GM12878 (cell line): ENCODE measurements around the gene GLI2. TPM values are rescaled to one million over a fixed set of nuclear protein-coding genes. Genes with fewer than 3 reads are reported as not detected.

Experiments used
- ATAC-seq: fragments of 200-7000 bp; cut with Tn5 transposase; 3 replicates; pipeline ENCODE4 v1.9.1; 2020; ENCODE audit warnings: mild to moderate bottlenecking, moderate library complexity
- BruUV-seq: library from RNA; stranded (reverse); fragments of 400-500 nt; replicated peaks from 2 replicates; lab custom pipeline; 2021; lab: Mats Ljungman, UMichigan
- CTCF ChIA-PET: fragments of 300-600 bp; sonication (Branson Sonifier 250); formaldehyde crosslinking; extraction: SDS; loops from one replicate; lab custom pipeline; 2021; ENCODE audit warnings: inconsistent platforms; lab: Yijun Ruan, JAX
- POLR2A ChIA-PET: fragments of 350-600 bp; formaldehyde crosslinking; extraction: SDS; loops from one replicate; lab custom pipeline; 2021; ENCODE audit warnings: inconsistent platforms; lab: Charles Lee
- RAD21 ChIA-PET: fragments of 300-600 bp; sonication (Branson Sonifier 250); formaldehyde crosslinking; loops from one replicate; lab custom pipeline; 2023; ENCODE audit warnings: antibody characterized with exemption; ENCODE audit not compliant: unreplicated experiment; lab: Charles Lee
- SMC1A ChIA-PET: fragments of 300-600 bp; sonication (Branson Sonifier 250); formaldehyde crosslinking; loops from one replicate; lab custom pipeline; 2023; ENCODE audit not compliant: unreplicated experiment, uncharacterized antibody; lab: Charles Lee
- DNase-seq: peaks from one replicate; pipeline ENCODE4 v3.0.0-alpha.2; 2011; ENCODE audit warnings: low read depth, low spot score
- FAIRE-seq: peaks from 3 replicates; lab custom pipeline; 2011; peaks lifted over from hg19 to GRCh38; lab: Jason Lieb, UNC
- H2AFZ ChIP-seq: 2 replicates; pipeline ENCODE4 v1.6.0; 2011; ENCODE audit warnings: low read depth, low read length, control low read depth; ENCODE audit not compliant: control insufficient read depth
- H3K27ac ChIP-seq: 2 replicates; pipeline ENCODE4 v1.5.1; 2011; ENCODE audit warnings: control low read depth; ENCODE audit not compliant: control insufficient read depth, insufficient read depth
- H3K27me3 ChIP-seq, 2 experiments: replicated peaks in 1 of 2; 2 replicates each; pipeline versions ENCODE4 v1.6.0 to v1.6.1; 2011; ENCODE audit warnings: low read length in 1 of 2; ENCODE audit not compliant: control insufficient read depth in 2 of 2, insufficient read depth in 2 of 2
- H3K36me3 ChIP-seq, 2 experiments: 2 replicates each; pipeline ENCODE4 v1.5.1; 2011; ENCODE audit warnings: low read length in 1 of 2; ENCODE audit not compliant: control insufficient read depth in 2 of 2, insufficient read depth in 2 of 2
- H3K4me1 ChIP-seq: 2 replicates; pipeline ENCODE4 v1.6.1; 2011; ENCODE audit warnings: mild to moderate bottlenecking, low read length, moderate library complexity, mixed read lengths; ENCODE audit not compliant: control insufficient read depth, insufficient read depth
- H3K4me2 ChIP-seq: 2 replicates; pipeline ENCODE4 v1.6.0; 2011; ENCODE audit warnings: control low read depth; ENCODE audit not compliant: control insufficient read depth, insufficient read depth
- H3K4me3 ChIP-seq: fragments of 200-600 bp; sonication (generic); 2 replicates; pipeline ENCODE4 v1.5.1; 2016
- H3K79me2 ChIP-seq: 2 replicates; pipeline ENCODE4 v1.6.0; 2011; ENCODE audit warnings: low read length; ENCODE audit not compliant: control insufficient read depth, insufficient read depth
- H3K9ac ChIP-seq: 2 replicates; pipeline ENCODE4 v1.8.0; 2011; ENCODE audit warnings: low read length, control low read depth, mixed read lengths; ENCODE audit not compliant: control insufficient read depth, insufficient read depth
- H3K9me3 ChIP-seq: replicated peaks from 3 replicates; pipeline ENCODE4 v1.5.1; 2011; ENCODE audit warnings: mild to moderate bottlenecking, low read length; ENCODE audit not compliant: control insufficient read depth, insufficient read depth
- H4K20me1 ChIP-seq: 2 replicates; pipeline ENCODE4 v1.6.0; 2011; ENCODE audit not compliant: control insufficient read depth, insufficient read depth
- PBX3 ChIP-seq: IDR thresholded peaks from 2 replicates; pipeline ENCODE4 v1.6.1; 2011; ENCODE audit warnings: mild to moderate bottlenecking, low read depth, low read length, moderate library complexity; ENCODE audit not compliant: insufficient replicate concordance
- RAD21 ChIP-seq: IDR thresholded peaks from 2 replicates; pipeline ENCODE4 v1.6.1; 2011; ENCODE audit warnings: mild to moderate bottlenecking, low read depth, low read length, moderate library complexity; ENCODE audit not compliant: insufficient read depth
- TBL1XR1 ChIP-seq: IDR thresholded peaks from 2 replicates; pipeline ENCODE4 v1.6.1; 2012; ENCODE audit warnings: low read depth, low read length, improper control_type of control experiment
- WGBS: methylation state at CpG from one replicate; pipeline ENCODE4 v1.1.6; 2016; ENCODE audit warnings: low lambda C conversion rate; ENCODE audit not compliant: insufficient replicate concordance, insufficient coverage; ENCODE audit errors: missing lambda C conversion rate; 5-methylcytosine and 5-hydroxymethylcytosine counted together
- in situ Hi-C: fragments of 300-500 bp; cut with MboI; formaldehyde crosslinking; loops from 9 replicates; pipeline ENCODE4 v1.14.3; 2018; ENCODE audit warnings: mixed read lengths
- intact Hi-C: fragments of 100-400 bp; cut with micrococcal nuclease; formaldehyde crosslinking; loops from one replicate; pipeline ENCODE4 v1.14.2; 2022; ENCODE audit not compliant: unreplicated experiment
- polyA plus RNA-seq, 11 experiments: library from polyadenylated mRNA; depleted of rRNA in 4 of 11; unstranded in 6 of 11; stranded (reverse) in 5 of 11; fragments of >200 nt; fragmentation: Nextera tagmentation in 4 of 11; fragmentation: Illumina TruSeq in 1 of 11; extraction: Ambion mirVana in 4 of 11; extraction: Trizol in 1 of 11; gene quantifications; 1 replicate in 1 of 11; 2 replicates in 10 of 11; pipeline versions ENCODE4 v1.2.1 to v1.2.3, GENCODE V29; 2011 to 2016; ENCODE audit warnings: inconsistent platforms in 2 of 11, missing spikeins in 2 of 11, low read depth in 1 of 11
- total RNA-seq, 4 experiments: library from RNA; depleted of rRNA in 3 of 4; stranded (reverse); fragments of >200 nt in 3 of 4; fragmentation: Illumina TruSeq in 1 of 4; extraction: Trizol in 1 of 4; gene quantifications; 2 replicates each; pipeline versions ENCODE4 v1.2.1 to v1.2.3, GENCODE V29; 2013 to 2021
- TF ChIP-seq, protein P1 (sequence below): IDR thresholded peaks from 2 replicates; pipeline ENCODE4 v1.6.1; 2012; ENCODE audit warnings: low read depth, low read length, improper control_type of control experiment
- TF ChIP-seq, protein P2 (sequence below): IDR thresholded peaks from 2 replicates; pipeline ENCODE4 v1.6.1; 2011; ENCODE audit warnings: borderline replicate concordance, low read depth, mild to moderate bottlenecking, moderate library complexity, low read length; ENCODE audit not compliant: insufficient read depth, poor library complexity, severe bottlenecking

GLI2 gene
- total and polyA plus RNA-seq, 10 of the 15 experiments (the other 5 are each of a cell fraction or from before 2014, with no cell fraction given): 0.01 TPM; not detected in 9

DNA sequence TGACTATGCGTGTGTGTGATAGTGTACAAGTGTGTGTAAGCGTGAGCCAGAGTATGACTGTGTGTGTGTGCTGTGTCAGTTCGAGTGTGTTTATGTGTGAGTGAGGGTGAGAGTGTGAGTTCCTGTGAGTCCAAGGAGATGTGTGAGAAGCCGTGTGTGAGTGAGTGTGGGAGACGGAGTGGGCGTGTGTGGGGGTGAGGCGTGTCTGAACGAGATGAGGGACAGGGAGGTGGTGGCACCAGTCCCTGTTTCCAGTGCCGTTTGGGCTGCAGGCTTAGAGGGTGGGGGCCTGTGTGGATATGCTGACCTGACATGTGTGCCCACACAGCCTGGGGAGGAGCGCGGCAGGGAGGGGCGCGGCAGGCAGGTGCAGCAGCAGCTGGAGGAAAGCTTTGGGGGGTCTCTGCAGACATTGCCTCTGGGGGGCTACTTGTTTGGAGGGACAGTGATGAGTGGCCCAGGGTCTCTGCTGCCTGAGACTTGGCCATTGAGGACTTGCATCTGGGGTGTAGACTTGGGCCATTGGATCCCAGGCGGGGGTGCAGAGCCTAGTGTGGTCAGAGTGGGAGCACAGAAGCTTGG is 41.6 kb downstream of the GLI2 start:
- DNase-seq: no peak
- Histone ChIP-seq H3K9me3 (no peaks in the 10 kb centered on the region), H3K79me2 (no peaks in the 10 kb centered on the region), H3K27ac (no peak overlapping the region), H3K27me3 (no peaks in the 10 kb centered on the region)
- intact Hi-C loops: no loop called here
- TF ChIP-seq PBX3 (peak; percentile 53), TBL1XR1 (no peak), RAD21 (no peak)
- TF ChIP-seq, protein P1, sequence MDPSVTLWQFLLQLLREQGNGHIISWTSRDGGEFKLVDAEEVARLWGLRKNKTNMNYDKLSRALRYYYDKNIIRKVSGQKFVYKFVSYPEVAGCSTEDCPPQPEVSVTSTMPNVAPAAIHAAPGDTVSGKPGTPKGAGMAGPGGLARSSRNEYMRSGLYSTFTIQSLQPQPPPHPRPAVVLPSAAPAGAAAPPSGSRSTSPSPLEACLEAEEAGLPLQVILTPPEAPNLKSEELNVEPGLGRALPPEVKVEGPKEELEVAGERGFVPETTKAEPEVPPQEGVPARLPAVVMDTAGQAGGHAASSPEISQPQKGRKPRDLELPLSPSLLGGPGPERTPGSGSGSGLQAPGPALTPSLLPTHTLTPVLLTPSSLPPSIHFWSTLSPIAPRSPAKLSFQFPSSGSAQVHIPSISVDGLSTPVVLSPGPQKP: no peak
- TF ChIP-seq, protein P2, sequence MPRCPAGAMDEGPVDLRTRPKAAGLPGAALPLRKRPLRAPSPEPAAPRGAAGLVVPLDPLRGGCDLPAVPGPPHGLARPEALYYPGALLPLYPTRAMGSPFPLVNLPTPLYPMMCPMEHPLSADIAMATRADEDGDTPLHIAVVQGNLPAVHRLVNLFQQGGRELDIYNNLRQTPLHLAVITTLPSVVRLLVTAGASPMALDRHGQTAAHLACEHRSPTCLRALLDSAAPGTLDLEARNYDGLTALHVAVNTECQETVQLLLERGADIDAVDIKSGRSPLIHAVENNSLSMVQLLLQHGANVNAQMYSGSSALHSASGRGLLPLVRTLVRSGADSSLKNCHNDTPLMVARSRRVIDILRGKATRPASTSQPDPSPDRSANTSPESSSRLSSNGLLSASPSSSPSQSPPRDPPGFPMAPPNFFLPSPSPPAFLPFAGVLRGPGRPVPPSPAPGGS: peak; percentile 91
- TF ChIP-seq, all 136 proteins: peak for 2
- no peaks in the 10 kb centered on the region for H3K36me3 ChIP-seq
- 22% methylated on average over 14 of the region's 14 CpGs for WGBS
- no peak for FAIRE-seq
- no peak overlapping the region for H2AFZ ChIP-seq
- H3K4me3 ChIP-seq: no peak overlapping the region
- CTCF ChIA-PET: no interaction called here
- H3K9ac ChIP-seq: no peak overlapping the region
- no TSS peak for BruUV-seq
- no peaks in the 10 kb centered on the region for H3K4me1 ChIP-seq
- no peaks in the 10 kb centered on the region for H4K20me1 ChIP-seq
- SMC1A ChIA-PET: no interaction called here
- RAD21 ChIA-PET: no interaction called here
- no peak overlapping the region for H3K4me2 ChIP-seq
- POLR2A ChIA-PET: no interaction called here
- in situ Hi-C loops: no loop called here
- no peak for ATAC-seq
